ENCODE data around the gene CYP2B6. TPM values are rescaled to one million over a fixed set of nuclear protein-coding genes. Genes with fewer than 3 reads are reported as not detected.
"Not testable (repeated sequence)": the region's sequence is repeated elsewhere in the genome, so short reads cannot be mapped to it uniquely, and the experiment has no call there.

The CYP2B6 gene
- total RNA-seq, 2 donors from 2014 or later, result not detected

GRCh38 chr19:41025871-41026270 lies 34.8 kb downstream of the CYP2B6 start:
- intact Hi-C loops (cut with DNase I), result no loop called here
- no peak for DNase-seq (ENCODE audit: low spot score)

DNA sequence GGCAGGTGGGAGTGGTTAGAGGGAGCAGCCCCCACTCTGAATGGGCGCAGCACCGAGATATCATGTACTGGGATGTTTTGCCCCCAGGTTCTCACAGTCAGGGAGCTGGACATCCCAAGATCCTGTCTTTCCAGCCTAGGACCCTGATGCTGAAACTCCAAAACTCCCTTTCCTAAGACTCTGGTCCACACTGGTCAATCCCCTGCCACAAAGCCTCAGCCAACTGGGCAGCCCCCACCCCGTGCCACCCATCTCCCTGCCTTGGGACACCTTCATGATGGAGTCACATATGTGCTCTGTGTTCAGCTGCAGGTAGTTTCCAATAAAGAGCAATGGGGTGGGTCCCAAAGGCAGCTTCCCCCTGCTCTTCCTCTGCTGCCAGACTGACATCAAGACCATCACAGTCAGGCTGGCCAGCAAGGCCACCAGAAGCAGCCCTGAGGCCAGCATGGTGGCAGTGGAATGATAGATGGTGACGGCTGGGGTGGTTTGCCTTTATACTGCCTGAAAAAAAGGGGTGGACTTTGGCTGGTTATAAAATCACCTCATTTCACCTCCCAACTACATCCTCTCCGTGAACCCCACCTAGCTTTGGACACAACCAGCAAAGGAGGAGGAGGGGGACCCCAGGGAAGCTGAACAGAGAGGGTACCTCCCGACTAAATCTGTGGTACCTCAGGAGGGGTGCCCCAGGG lies 36.3 kb downstream of the CYP2B6 start:
- intact Hi-C loops (cut with DNase I), result no loop called here
- DNase-seq (ENCODE audit: low spot score), result no peak

- intact Hi-C loops (cut with DNase I), result no loop called here
These were observed 38.7 kb downstream of the CYP2B6 start for GRCh38 chr19:41029524-41030432.

DNA sequence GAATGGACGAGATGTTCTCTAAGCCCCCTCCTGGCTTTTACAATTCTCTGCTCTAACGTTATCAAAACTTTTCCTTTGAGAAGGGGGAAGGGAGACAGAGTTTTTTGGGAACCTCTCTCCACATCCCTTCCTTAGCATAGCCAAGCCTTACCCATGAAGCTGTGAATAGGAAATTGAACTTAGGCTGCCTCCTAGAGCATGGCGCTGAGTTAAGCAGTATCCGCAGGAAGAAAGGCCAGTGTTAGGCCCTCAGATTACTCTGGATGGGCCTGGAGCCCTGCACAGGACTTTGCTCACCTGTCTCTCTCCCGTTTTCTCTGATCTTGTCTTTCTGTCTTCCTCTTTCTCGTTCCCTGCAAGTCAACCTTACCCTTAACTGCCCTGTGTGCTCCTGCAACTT lies 39.6 kb downstream of the CYP2B6 start:
- intact Hi-C loops (cut with DNase I), result no loop called here
- DNase-seq (ENCODE audit: low spot score), result no peak

More at GRCh38 chr19:41029524-41030432, 38.7 kb downstream of the CYP2B6 start:
- DNase-seq (ENCODE audit: low spot score), result no peak

GRCh38 chr19:41031916-41032315 lies 40.8 kb downstream of the CYP2B6 start:
- intact Hi-C loops (cut with DNase I), result no loop called here
- no peak for DNase-seq (ENCODE audit: low spot score)

GRCh38 chr19:41033324-41033723 lies 42.2 kb downstream of the CYP2B6 start:
- intact Hi-C loops (cut with DNase I); DNase-seq (ENCODE audit: low spot score): not testable (repeated sequence)

GRCh38 chr19:41039806-41040205 lies 48.7 kb downstream of the CYP2B6 start:
- intact Hi-C loops (cut with DNase I), result loop anchor here in 1 of 2 donors (5.0 kb wide), 1 partner anchor 1918 kb away; no protein-coding TSS in a partner anchor
- no peak for DNase-seq (ENCODE audit: low spot score)

DNA sequence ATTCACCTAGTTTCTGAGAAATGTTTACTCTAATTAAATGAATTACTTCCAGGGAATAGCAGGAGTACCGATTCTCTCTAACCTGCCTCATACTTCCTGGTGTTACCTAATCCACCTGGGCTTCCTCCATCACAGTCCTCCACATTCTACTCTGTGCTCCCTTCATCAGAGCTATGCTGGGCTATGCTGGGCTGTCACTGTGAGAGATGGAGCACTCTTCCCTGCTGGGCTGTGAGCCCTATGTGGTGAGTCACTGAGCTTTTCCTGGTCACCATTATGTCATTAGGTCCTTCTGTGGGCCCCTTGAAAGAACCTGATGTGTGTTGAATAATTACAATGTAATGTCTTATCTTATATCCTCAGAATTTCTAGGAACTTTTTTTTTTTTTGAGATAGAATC lies 54.0 kb downstream of the CYP2B6 start:
- intact Hi-C loops (cut with DNase I); DNase-seq (ENCODE audit: low spot score): not testable (repeated sequence)

GRCh38 chr19:41050426-41050825 lies 59.3 kb downstream of the CYP2B6 start:
- DNase-seq (ENCODE audit: low spot score), result no peak
- intact Hi-C loops (cut with DNase I), result no loop called here

- DNase-seq (ENCODE audit: low spot score); intact Hi-C loops (cut with DNase I): not testable (repeated sequence)
These were observed 61.1 kb downstream of the CYP2B6 start for GRCh38 chr19:41052162-41052561.

- DNase-seq (ENCODE audit: low spot score); intact Hi-C loops (cut with DNase I): not testable (repeated sequence)
These were observed 62.2 kb downstream of the CYP2B6 start for GRCh38 chr19:41053331-41053730.

DNA sequence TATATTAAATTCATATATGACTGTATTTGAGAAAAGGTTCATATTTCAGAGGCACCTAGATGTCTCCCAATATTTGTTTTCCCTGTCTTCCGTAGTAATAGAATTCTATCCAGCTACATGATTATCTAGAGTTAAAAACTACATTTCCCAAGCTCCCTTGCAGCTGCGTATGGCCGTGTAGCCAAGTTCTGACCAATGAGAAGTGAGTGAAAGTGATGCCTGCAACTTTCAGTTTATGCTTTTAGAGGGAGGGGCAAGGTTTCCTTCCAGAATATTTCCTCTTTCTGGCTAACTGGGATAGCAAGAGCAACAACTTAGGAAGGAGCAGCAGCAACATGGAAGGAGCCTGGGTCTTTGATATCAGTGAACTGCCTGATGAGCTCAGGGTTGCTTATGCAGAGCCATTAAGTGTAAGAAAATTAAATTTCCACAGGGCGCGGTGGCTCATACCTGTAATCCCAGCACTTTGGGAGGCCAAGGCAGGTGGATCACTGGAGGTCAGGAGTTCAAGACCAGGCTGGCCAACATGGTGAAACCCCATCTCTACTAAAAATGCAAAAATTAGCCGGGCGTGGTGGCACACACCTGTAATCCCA lies 74.0 kb downstream of the CYP2B6 start:
- no peak for DNase-seq (ENCODE audit: low spot score)
- intact Hi-C loops (cut with DNase I), result no loop called here

Other genes starting within 250 kb of the CYP2B6 start
- gene ACTMAP, start 240.8 kb upstream of the CYP2B6 start, total RNA-seq, result 1 to 10 TPM; 3.0 to 5.5 TPM
- 10 to 100 TPM; 37.1 to 46.1 TPM for gene SNRPA, start 240.1 kb upstream of the CYP2B6 start, total RNA-seq
- gene MIA, start 215.8 kb upstream of the CYP2B6 start, total RNA-seq, result 1 to 10 TPM in 1 of 2 donors, not detected in 1; 1.6 TPM
- 10 to 100 TPM; 20.5 to 24.5 TPM for gene RAB4B, start 213.0 kb upstream of the CYP2B6 start, total RNA-seq
- 10 to 100 TPM; 76.3 to 89.0 TPM for gene EGLN2, start 192.1 kb upstream of the CYP2B6 start, total RNA-seq
- gene CYP2A6, start 140.8 kb upstream of the CYP2B6 start, total RNA-seq, result not detected
- not detected for gene CYP2A7, start 109.1 kb upstream of the CYP2B6 start, total RNA-seq
- gene CYP2A13, start 97.2 kb downstream of the CYP2B6 start, total RNA-seq, result not detected
- not detected for gene CYP2F1, start 123.2 kb downstream of the CYP2B6 start, total RNA-seq
- 1 to 10 TPM; 1.2 to 1.4 TPM for gene CYP2S1, start 201.9 kb downstream of the CYP2B6 start, total RNA-seq
- 100 to 1,000 TPM; 133 to 147 TPM for gene AXL, start 227.9 kb downstream of the CYP2B6 start, total RNA-seq